Esophagus muscularis mucosa (tissue), 4 donors: Measurements from ENCODE around the gene CPNE7. TPM values are rescaled to one million over a fixed set of nuclear protein-coding genes. Genes with fewer than 3 reads are reported as not detected.

Experiments
- DNase-seq: peaks from one replicate; pipeline ENCODE4 v3.0.0-alpha.2; 2017; ENCODE audit errors: extremely low spot score
- H3K27ac ChIP-seq, 4 donors: fragments of 200-600 bp; sonication (generic); replicated peaks in 1 of 4; 1 replicate in 3 of 4; 2 replicates in 1 of 4; pipeline ENCODE4 v1.5.1; 2016 to 2019; ENCODE audit warnings: mild to moderate bottlenecking in 1 of 4
- H3K27me3 ChIP-seq, 4 donors: fragments of 200-600 bp; sonication (generic); one replicate each; pipeline versions ENCODE4 v1.5.1 to v1.6.0; 2016 to 2019
- H3K36me3 ChIP-seq, 4 donors: fragments of 200-600 bp; sonication (generic); one replicate each; pipeline ENCODE4 v1.5.1; 2016 to 2019
- H3K4me1 ChIP-seq, 4 donors: fragments of 200-600 bp; sonication (generic); one replicate each; pipeline ENCODE4 v1.5.1; 2016 to 2019
- H3K4me3 ChIP-seq, 4 donors: fragments of 200-600 bp; sonication (generic); 1 replicate in 2 of 4; 2 replicates in 2 of 4; pipeline ENCODE4 v1.5.1; 2016 to 2019; ENCODE audit warnings: mild to moderate bottlenecking in 4 of 4, moderate library complexity in 1 of 4
- H3K9me3 ChIP-seq, 4 donors: fragments of 200-600 bp; sonication (generic); 1 replicate in 3 of 4; 2 replicates in 1 of 4; pipeline ENCODE4 v1.5.1; 2016 to 2019
- CTCF ChIP-seq, 3 experiments: fragments of 200-600 bp in 2 of 3; fragments of 450-650 bp in 1 of 3; sonication (generic) in 2 of 3; IDR thresholded peaks; one replicate each; pipeline ENCODE4 v1.5.1; 2017 to 2019; ENCODE audit warnings: antibody characterized with exemption in 3 of 3, mild to moderate bottlenecking in 2 of 3, moderate library complexity in 1 of 3
- EP300 ChIP-seq: sonication (generic); formaldehyde crosslinking; IDR thresholded peaks from one replicate; pipeline ENCODE4 v1.6.1; 2017; ENCODE audit warnings: antibody characterized with exemption
- POLR2A ChIP-seq: fragments of 450-650 bp; IDR thresholded peaks from one replicate; pipeline ENCODE4 v1.6.1; 2017; ENCODE audit warnings: antibody characterized with exemption, moderate library complexity, mild to moderate bottlenecking, low read depth
- POLR2AphosphoS5 ChIP-seq, 2 donors: sonication (generic); formaldehyde crosslinking; IDR thresholded peaks; one replicate each; pipeline ENCODE4 v1.6.1; 2017; ENCODE audit warnings: antibody characterized with exemption in 2 of 2
- WGBS: methylation state at CpG from one replicate; pipeline ENCODE4 v1.1.5; 2018; 5-methylcytosine and 5-hydroxymethylcytosine counted together
- intact Hi-C: fragments of 100-400 bp; cut with DNase I; formaldehyde crosslinking; loops from one replicate; pipeline ENCODE4 v1.15.1; 2023
- total RNA-seq, 4 donors: library from RNA; depleted of rRNA; stranded (reverse); fragments of >200 nt; gene quantifications; one replicate each; pipeline versions ENCODE4 v1.1.0 to v1.2.1, GENCODE V29; 2016

CPNE7 gene
- total RNA-seq, 4 donors from 2014 or later = 0.83 to 1.7 (median 1.4) TPM; not detected in 1

GRCh38 chr16:89619840-89620239, 44.3 kb downstream of the CPNE7 start:
- peaks cover 0 to 82% (median 11%) of the 10 kb centered on the region in 4 donors for H3K27me3 ChIP-seq
- WGBS = 54% methylated on average over 10 of the region's 12 CpGs
- intact Hi-C loops = no loop called here

GRCh38 chr16:89620406-89620841, 44.9 kb downstream of the CPNE7 start:
- 80% methylated on average over 9 of the region's 16 CpGs for WGBS
- peaks cover 0 to 76% (median 6%) of the 10 kb centered on the region in 4 donors for H3K27me3 ChIP-seq
- H3K27ac ChIP-seq = no peak overlapping the region
- H3K4me3 ChIP-seq = no peak overlapping the region
- H3K36me3 ChIP-seq = no peaks in the 10 kb centered on the region
- peaks cover 0 to 4% (median 2%) of the 10 kb centered on the region in 4 donors for H3K4me1 ChIP-seq
- DNase-seq = no peak
- TF ChIP-seq CTCF (IDR thresholded peaks at IDR 0.05) (no peak), EP300 (no peak), POLR2AphosphoS5 (IDR thresholded peaks at IDR 0.05) (no peak), POLR2A (no peak)
- no peaks in the 10 kb centered on the region for H3K9me3 ChIP-seq
- intact Hi-C loops = no loop called here

More at GRCh38 chr16:89619840-89620239, 44.3 kb downstream of the CPNE7 start:
- no peak overlapping the region for H3K27ac ChIP-seq
- no peaks in the 10 kb centered on the region for H3K36me3 ChIP-seq
- no peak overlapping the region for H3K4me3 ChIP-seq
- TF ChIP-seq CTCF (IDR thresholded peaks at IDR 0.05) (no peak), EP300 (no peak), POLR2AphosphoS5 (IDR thresholded peaks at IDR 0.05) (no peak), POLR2A (no peak)
- no peaks in the 10 kb centered on the region for H3K9me3 ChIP-seq
- peaks cover 0 to 7% (median 2%) of the 10 kb centered on the region in 4 donors for H3K4me1 ChIP-seq
- no peak for DNase-seq

- H3K36me3 ChIP-seq = no peaks in the 10 kb centered on the region
- H3K27ac ChIP-seq = no peak overlapping the region
- WGBS = 60% methylated on average over 11 of the region's 18 CpGs
- no peaks in the 10 kb centered on the region for H3K9me3 ChIP-seq
- no peak for DNase-seq
- H3K4me1 ChIP-seq = peaks cover 0 to 4% (median 0%) of the 10 kb centered on the region in 4 donors
- peaks cover 0 to 73% (median 3%) of the 10 kb centered on the region in 4 donors for H3K27me3 ChIP-seq
- intact Hi-C loops = no loop called here
- H3K4me3 ChIP-seq = no peak overlapping the region
- TF ChIP-seq EP300 = no peak
- TF ChIP-seq POLR2A = no peak
- no peak for TF ChIP-seq CTCF (IDR thresholded peaks at IDR 0.05)
- no peak for TF ChIP-seq POLR2AphosphoS5 (IDR thresholded peaks at IDR 0.05)
Observed at GRCh38 chr16:89621136-89621697, 45.7 kb downstream of the CPNE7 start.

GRCh38 chr16:89621698-89622409, 46.3 kb downstream of the CPNE7 start:
- Histone ChIP-seq H3K36me3 (no peaks in the 10 kb centered on the region), H3K27ac (no peak overlapping the region), H3K9me3 (no peaks in the 10 kb centered on the region), H3K27me3 (peaks cover 0 to 67% (median 3%) of the 10 kb centered on the region in 4 donors), H3K4me3 (no peak overlapping the region), H3K4me1 (peaks cover 0 to 4% (median 0%) of the 10 kb centered on the region in 4 donors)
- no peak for DNase-seq
- intact Hi-C loops = no loop called here
- TF ChIP-seq POLR2AphosphoS5 (IDR thresholded peaks at IDR 0.05) (no peak), EP300 (no peak), POLR2A (no peak), CTCF (IDR thresholded peaks at IDR 0.05) (no peak)
- 86% methylated on average over 19 of the region's 32 CpGs for WGBS
